ENCODE data around the gene NLK.
"Not testable (repeated sequence)": the region's sequence is repeated elsewhere in the genome, so short reads cannot be mapped to it uniquely, and the experiment has no call there.

Gene NLK

DNA sequence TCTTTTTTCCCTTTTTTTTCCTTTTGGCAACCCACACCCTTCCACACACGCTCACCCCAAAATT lies at the start of gene NLK:
Gene NLK, plus strand, starts transcription at position 21 of the 64 bp plus-strand sequence. CDS start 197 bp downstream, outside the sequence.
- no peak for DNase-seq

DNA sequence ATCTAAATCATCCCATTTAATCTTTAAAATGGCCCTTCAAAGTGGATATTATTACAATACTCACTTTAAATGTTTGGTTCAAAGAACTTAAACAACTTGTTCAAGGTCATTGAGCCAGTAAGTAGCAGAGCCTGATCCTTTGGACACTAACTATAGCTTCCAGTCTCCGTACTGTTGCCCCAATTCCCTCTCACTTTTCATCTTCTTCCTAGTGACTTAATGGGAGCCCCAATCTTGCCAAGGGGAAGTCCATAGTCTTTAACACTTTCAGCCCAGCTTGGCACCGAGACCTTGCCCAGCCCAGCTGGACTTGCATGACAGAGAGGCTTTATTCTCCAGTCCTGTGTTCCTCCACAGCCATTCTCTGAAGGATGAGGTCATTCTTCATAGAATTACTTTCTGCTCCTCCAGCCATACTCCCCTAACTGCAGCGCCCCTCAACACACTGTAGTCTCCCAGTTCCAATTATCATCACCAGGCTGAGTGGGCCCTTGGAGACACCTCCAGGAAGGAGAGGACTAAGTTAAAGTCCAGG lies 49.2 kb upstream of the NLK start:
- no peak for DNase-seq

DNA sequence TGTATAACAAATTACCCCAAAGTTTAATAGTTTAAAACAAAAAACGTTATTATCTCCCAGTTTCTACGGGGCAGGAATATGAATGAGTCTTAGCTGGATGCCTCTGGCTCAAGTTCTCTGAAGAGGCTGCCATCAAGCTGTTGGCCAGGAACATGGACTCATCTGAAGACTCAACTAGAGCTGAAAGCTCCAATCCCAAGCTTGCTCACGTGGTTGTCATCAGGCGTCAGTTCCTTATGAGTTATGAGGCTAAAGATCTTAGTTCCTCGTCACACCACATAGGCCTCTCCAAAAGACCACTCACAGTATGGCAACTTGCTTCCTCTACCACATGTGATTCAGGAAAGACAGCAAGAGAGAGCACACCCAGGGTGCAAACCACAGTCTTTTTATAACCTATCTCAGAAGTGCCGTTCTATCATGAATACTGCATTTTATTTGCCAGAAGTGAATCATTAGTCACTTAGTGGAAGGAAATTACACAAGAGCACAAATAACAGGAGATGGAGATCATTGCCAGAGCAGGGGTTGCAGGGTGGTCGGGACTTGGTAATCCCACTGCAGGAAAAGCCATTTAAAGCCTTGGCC lies 48.7 kb upstream of the NLK start:
- no peak for DNase-seq

DNA sequence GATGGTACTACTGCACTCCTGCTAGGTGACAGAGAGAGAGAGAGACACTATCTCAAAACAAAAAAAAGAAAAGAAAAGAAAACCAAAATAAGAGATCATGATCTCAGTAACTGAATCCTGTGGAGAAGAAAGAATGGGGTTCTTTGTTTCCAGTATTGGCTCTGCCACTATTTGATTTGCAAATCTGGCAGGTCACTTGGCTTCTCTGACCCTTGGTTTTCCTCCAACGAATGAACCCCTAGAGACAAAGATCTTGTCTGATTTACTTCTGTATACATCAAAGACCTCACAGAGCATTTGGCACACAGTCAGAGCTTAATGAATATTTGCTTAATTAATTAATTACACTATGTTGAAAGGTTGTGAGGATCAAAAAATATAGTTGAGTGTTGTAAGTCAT lies 47.9 kb upstream of the NLK start:
- no peak for DNase-seq

DNA sequence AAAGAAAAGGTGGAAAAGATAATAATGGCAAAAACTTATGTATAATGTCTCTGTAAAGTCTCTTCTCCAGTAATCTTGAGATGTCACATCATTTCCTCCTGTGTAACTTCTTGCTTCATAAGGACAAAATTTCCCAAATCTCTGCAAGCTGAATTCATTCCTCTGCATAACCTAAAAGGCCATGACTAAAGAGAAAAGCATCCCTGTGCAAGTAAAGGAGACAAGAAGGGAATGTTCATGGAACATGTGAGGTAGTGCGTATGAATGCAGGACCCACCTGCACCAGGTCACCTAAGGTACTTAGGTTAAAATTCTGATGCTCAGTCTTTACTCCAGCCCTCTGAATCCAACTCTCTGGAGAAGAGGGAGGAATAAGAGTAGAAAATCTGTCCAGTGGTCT lies 46.9 kb upstream of the NLK start:
- no peak for DNase-seq

DNA sequence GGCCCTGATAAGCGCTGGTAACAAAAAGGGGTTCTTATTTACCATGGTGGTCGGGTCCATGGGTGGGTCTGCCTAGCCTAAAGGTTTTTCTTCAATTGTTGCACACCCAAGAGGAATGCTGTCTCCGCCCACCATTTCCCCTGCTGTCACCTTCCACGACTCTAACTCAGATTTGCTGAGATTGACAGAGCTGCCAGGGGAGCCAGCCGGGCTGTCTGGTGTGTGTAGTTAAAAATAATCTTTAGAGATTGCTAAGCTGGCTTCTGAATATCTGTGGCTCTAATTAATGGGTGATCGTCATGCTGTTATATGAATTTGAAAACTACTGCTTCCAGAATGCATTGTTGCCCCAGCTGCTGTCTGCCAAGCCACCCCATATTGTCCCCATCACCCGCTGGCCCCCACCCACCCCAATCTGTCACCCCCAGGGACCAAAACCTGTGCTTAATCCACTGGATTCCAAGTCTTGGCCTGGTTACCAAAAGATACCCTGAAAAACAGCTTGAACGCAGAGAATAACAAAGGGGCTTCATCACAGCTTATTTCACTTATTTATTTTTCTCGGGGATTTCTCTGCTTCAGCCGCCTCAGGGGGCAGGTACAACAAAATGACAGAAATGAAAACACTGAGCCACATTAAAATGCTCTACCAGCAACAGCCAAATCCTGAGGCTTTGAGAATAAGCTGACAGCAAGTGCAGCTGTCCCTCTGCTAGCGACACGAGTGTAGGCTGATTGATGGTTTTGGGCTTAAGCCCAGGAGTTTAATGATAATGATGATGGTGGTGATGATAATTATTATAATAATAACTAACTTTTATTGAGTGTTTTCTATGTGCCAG lies 46.1 kb upstream of the NLK start:
- no peak for DNase-seq

DNA sequence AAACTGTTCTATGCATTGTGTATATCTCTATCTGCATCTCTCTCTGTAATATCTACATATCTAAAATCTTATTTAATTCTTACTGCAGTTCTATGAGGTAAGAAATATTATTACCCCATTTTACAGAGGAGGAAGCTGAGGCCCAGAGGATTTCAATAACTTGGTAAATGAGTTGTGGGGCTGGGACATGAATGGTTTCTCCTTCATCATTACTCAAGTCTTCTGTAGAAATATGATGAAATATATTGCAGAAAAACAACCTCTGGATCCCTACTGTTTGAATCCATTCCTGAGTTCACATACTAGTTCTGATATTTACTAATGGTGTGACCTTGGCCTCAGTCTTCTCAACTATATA lies 45.5 kb upstream of the NLK start:
- DNase-seq, result no peak

DNA sequence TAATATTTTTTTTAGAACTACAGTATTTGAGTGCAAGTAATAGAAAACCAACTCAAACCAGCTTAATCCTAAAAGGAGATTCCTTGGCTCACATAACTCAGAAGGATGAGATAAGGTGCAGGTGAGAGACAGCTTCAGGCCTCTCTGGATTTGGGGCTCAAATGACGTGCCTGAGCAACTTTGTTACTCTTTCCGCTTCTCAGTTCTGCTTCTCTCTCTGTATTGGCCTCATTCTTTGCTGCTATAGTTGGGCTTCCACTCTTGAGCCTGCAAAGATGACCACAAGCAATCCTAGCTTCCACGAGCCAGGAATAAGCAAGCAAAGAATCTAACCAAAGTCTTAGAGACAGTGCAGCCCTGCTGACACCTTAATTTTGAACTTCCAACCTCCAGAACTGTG lies 45.0 kb upstream of the NLK start:
- no peak for DNase-seq

DNA sequence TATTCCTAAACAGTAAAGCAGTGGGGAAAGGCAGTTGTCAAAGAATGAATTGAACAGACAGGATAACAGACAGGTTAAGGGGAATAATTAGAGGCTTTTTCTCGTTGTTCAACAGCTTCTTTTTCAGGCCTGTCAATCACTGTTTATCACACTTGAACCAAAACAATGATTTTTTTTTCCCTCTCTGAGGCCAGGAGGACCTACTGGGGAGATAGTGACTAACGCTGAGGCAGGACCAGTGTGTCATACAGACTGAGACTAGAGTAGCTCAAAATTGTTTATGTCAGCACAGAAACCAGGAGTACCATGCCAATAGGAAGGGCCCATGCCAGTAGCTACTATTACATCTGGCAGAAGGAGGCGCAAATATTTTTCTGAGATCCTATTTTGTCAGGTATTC lies 41.3 kb upstream of the NLK start:
- no peak for DNase-seq

DNA sequence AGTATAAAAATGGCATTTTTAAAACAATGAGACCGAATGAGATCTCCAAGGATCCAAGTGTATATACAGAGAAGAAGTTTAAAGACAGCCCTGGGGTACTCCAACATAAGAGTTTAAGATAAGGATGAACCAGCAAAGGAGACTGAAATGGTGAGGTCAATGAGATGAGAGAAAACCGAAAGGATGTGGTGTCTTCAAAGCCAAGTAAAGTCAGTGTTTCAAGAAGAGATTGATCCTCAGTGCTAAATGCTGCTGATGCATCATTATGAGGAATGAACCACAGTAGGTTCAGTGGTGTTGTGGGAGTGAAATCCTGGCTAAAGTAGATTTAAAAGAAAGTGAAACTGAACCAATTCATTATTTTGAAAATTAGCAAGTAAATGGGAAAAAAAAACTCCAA lies 38.1 kb upstream of the NLK start:
- DNase-seq, result no peak

DNA sequence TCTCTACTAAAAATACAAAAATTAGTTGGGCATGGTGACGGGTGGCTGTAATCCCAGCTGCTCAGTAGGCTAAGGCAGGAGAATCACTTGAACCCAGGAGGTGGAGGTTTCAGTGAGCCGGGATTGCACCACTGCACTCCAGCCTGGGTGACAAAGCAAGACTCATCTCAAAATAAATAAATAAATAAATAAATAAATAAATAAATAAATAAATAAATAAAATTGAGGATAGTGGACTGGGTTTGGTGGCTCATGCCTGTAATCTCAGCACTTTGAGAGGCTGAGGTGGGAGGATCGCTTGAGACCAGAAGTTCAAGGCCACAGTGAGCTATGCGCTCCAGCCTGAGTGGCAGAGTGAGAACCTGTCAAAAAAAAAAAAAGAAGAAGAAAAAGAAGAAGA lies 34.6 kb upstream of the NLK start:
- not testable (repeated sequence) for DNase-seq

DNA sequence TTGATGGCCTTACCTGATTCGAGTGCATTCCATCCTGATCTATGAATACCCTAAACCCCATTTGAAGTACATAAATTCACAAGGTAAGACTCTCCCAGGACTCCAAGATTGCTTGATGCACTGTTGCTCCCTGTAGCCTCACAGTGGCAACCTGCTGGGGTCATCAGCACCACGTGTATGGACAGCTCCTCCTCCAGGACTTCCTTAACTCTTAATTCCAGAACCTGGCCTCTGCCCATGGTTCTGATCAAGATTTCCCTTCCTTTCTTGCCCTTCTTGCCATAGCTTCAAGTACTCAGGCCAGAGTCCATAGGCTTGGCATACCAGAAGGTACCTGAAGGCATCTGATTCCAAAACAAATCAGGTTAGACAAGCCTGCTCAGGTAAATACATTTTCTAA lies 34.0 kb upstream of the NLK start:
- DNase-seq, result no peak

DNA sequence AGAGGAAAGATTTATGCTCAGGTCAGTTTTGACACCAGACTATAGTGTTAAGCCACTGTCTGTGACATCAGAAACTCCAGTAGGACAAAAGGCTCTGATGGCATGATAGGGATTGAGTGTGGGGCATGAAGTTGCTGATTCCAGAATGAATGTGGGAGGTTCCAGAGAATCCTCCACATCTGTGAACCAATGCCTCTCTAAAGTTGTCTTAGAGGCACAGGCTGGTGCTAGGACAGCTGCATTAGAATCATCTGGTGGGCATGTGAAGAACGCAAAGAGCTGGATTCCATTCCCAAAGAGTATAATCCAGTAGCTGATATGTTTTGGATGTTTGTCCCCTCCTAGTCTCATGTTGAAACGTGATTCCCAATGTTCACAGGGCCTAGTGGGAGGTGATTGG lies 32.1 kb upstream of the NLK start:
- no peak for DNase-seq

DNA sequence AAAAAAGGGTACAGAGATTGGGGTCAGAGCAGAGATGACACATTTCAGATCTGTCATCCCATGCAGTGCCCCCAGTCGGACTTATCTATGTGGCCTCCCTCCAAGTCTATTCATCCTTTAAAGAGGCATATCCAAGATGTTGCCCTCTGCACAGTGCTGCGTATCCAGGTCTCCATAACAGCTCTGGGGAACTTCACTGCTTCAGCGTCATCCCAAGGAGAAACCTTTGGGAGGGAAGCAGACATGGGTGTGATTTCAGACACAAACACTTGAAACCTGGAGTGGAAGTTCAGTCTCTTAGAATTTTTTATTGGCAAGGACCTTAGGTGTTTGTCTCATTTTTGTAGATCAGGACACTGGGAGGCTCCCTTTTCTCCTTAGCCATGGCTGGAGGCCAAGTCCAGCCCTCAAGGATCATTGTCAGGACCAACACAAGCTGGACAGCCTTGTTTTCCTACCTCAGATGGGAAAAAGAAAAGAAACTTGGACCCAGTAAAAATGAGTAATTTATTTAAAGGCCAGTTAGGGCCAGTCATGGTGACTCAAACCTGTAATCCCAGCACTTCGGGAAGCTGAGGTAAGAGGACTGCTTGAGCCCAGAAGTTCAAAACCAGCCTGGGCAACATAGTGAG lies 23.9 kb upstream of the NLK start:
- no peak for DNase-seq

DNA sequence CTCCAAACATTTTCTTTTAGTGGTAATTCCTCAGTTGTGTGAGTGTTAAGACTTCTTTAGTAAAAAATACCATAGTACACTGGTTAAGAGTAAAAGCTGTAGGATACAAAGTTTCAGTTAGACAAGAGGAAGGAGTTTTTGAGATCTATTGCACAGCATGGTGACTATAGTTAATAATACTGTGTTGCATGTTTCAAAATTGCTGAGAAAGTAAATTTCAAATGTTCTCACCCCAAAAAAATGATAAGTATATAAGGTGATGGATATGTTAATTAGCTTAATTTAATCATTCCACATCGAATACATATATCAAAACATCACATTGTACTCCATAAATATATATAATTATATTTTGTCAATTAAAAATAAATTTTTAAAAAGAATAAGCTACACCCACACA lies 22.0 kb upstream of the NLK start:
- DNase-seq, result no peak

DNA sequence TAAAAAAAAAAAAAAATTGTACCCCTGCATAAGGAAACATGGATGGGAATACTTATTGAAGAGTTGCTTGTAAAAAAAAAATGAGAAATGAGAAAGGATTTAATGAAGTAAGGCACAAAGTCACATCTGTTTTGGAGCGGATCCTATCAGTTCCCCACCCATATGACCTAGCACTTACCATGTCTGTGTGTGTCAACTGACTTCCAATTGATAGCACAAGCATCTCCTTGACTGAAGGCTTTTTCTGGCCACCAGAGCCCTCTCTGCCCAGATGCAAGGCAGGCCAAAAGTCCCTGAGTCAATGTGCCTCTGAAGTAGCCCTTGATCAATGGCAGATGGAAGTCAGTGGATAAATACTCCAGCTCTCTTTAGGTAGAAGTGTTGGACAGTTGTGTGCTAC lies 13.4 kb upstream of the NLK start:
- no peak for DNase-seq

DNA sequence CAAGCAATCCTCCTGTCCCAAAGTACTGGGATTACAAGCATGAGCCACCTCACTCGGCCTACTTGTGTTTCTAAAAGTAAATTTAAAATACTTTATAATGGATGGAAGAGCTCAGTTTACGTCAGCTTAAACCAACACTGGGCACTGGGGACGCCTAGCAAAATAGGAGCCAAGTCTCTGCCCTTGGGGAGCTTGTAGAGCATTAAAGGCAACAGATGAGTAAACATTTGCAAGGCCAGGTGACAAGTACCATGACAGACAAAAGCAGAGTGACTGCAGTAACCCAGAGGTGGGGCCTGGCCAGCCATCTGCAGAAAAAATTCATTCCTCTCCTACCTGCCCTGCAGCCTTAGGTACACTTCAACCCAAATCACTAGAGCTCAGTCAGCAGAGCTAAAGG lies 12.1 kb upstream of the NLK start:
- no peak for DNase-seq

DNA sequence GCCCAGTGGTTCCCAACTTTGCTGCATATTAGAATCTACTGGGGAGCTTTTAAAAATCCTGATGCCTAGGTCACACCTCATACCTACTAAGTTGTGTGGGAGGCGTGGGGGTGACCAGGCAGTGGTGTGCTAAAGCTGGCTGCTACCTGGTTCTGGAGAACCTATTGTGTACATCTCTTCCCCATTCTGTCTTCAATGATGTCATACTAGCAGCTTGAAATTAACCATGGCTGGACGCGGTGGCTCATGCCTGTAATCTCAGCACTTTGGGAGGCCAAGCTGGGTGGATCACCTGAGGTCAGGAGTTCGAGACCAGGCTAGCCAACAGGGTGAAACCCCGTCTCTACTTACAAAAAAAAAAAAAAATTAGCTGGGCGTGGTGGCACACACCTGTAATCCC lies 11.3 kb upstream of the NLK start:
- DNase-seq, result no peak

DNA sequence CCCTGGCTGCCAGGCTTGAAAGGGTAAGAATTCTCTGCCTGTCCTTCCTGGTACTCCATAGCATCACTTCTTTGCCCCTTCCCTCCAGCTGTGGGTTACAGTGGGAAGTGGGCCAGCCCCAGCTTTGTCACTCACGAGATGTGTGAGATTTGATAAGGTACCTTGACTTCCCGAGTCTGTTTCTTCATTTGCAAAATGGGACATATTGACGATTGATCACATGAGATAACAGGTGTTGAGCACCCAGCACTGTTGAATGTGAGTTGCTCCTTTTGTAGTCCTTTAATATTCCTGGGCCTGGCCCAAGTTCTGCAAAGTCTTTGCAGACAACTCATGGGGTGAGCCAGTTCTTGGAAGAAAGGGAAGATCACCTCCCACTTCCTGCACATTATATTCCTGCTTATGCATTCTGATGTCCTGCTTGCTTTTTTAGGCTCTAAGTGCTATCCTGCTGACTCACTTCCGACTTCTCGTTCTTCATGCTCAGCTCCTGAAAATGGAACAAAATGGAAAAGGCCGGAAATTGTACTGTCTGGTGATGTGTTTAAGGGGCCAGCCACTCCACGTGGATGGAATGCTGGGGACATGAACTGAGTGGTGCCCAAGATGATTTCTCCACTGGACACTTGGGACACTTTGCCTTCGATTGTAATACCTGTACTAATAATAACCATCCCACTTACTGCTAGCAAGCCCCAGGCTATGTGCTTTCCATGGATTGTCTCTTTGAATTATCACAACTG lies 8.3 kb upstream of the NLK start:
- no peak for DNase-seq

DNA sequence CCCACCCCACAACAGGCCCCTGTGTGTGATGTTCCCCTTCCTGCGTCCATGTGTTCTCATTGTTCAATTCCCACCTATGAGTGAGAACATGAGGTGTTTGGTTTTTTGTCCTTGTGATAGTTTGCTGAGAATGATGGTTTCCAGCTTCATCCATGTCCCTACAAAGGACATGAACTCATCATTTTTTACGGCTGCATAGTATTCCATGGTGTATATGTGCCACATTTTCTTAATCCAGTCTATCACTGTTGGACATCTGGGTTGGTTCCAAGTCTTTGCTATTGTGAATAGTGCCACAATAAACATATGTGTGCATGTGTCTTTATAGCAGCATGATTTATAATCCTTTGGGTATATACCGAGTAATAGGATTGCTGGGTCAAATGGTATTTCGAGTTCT lies 7.0 kb upstream of the NLK start:
- DNase-seq, result not testable (repeated sequence)

DNA sequence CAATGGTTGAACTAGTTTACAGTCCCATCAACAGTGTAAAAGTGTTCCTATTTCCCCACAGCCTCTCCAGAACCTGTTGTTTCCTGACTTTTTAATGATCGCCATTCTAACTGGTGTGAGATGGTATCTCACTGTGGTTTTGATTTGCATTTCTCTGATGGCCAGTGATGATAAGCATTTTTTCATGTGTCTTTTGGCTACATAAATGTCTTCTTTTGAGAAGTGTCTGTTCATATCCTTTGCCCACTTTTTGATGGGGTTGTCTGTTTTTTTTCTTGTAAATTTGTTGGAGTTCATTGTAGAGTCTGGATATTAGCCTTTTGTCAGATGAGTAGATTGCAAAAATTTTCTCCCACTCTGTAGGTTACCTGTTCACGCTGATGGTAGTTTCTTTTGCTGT lies 6.6 kb upstream of the NLK start:
- DNase-seq, result not testable (repeated sequence)

DNA sequence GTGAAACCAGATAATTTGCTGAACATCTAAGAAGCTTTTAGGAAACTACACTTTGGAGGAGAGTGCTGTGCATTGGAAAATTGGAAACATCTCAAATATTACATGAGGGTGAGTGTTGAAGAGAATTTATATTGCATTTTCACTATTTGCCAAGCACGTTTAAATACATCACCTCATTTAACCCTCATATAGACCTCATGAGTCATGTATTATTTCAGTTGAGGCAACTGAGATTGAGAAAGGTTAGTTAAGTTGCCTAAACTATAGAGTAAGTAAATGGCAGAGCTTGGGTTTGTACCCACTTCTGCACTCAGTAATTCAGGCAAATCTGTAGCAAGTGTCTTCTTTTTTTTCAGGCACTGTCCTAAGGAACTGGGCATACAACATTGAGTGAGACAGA lies 3.7 kb upstream of the NLK start:
- DNase-seq, result no peak

DNA sequence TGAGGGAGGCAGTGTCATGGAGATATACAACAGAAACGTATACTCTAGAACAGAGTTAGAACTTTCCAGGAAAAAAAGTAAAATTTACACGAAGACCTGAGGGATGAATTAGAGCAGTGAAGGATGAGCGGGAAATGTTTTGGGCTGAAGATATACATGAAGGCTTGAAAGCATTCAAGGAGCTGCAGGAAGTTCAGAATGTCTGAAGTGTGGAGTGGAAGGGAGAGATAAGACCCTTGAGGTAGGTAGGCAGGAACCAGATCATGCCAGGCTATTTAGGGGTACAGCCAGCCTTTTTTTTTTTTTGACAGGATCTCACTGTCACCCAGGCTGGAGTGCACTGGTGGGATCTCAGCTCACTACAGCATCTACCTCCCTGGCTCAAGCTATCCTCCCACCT lies 3.2 kb upstream of the NLK start:
- DNase-seq, result no peak

DNA sequence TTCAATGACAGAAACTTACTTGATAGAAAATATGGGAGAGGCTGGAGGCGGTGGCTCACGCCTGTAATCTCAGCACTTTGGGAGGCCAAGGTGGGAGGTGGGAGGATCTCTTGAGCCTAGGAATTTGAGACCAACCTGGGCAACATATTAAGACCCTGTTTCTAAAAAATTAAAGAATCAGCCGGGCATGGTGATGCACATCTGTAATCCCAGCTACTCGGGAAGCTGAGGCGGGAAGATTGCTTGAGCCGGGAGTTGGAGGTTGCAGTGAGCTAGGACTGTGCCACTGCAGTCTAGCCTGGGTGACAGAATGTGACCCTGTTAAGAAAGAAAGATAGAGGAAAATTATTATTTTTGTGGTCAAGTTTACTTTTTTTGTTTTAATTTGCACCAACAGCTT lies 2.1 kb upstream of the NLK start:
- DNase-seq, result no peak

All from left hindlimb (tissue), 1 donor.